Measurements from ENCODE around the gene PGM5. TPM values are rescaled to one million over a fixed set of nuclear protein-coding genes. Genes with fewer than 3 reads are reported as not detected.

The PGM5 gene
- total RNA-seq, 3 donors from 2014 or later (not counting 1 experiment from before 2014, with no cell fraction given) = 0.43 to 1.8 TPM; not detected in 1

- Mint-ChIP-seq H3K4me3 (no peak overlapping the region), H3K4me1 (no peaks in the 10 kb centered on the region), H3K9me3 (no peaks in the 10 kb centered on the region), H3K27ac (no peak overlapping the region), H3K36me3 (no peaks in the 10 kb centered on the region), H3K27me3 (ENCODE audit: low read depth in 2 of 2) (peaks cover 14 to 22% of the 10 kb centered on the region in 2 donors)
- no peak for TF ChIP-seq CTCF (IDR thresholded peaks at IDR 0.05)
- intact Hi-C loops (cut with micrococcal nuclease) = no loop called here
- ATAC-seq (no peak), DNase-seq (no peak)
- 87% methylated on average over 3 of the region's 3 CpGs for WGBS (ENCODE audit: insufficient coverage)
- no peak overlapping the region for H3K4me3 ChIP-seq (ENCODE audit: low read length)
- H3K9me3 ChIP-seq (ENCODE audit: control insufficient read depth, insufficient read depth, low read length) = no peaks in the 10 kb centered on the region
- H3K27ac ChIP-seq (ENCODE audit: low read length) = no peak overlapping the region
- H3K36me3 ChIP-seq (ENCODE audit: control insufficient read depth, insufficient read depth, low read length) = no peaks in the 10 kb centered on the region
- H3K4me1 ChIP-seq (ENCODE audit: control insufficient read depth, insufficient read depth, low read length) = no peaks in the 10 kb centered on the region
- H3K27me3 ChIP-seq (ENCODE audit: control insufficient read depth, insufficient read depth, low read length) = no peaks in the 10 kb centered on the region
Measured at GRCh38 chr9:68567565-68567964, 211.2 kb downstream of the PGM5 start.

- no peak for TF ChIP-seq CTCF (IDR thresholded peaks at IDR 0.05)
- Histone ChIP-seq H3K4me1 (ENCODE audit: control insufficient read depth, insufficient read depth, low read length) (no peaks in the 10 kb centered on the region), H3K27ac (ENCODE audit: low read length) (no peak overlapping the region), H3K36me3 (ENCODE audit: control insufficient read depth, insufficient read depth, low read length) (no peaks in the 10 kb centered on the region), H3K9me3 (ENCODE audit: control insufficient read depth, insufficient read depth, low read length) (no peaks in the 10 kb centered on the region), H3K4me3 (ENCODE audit: low read length) (no peak overlapping the region), H3K27me3 (ENCODE audit: control insufficient read depth, insufficient read depth, low read length) (no peaks in the 10 kb centered on the region)
- ATAC-seq (no peak), DNase-seq (no peak)
- 74% methylated on average over 3 of the region's 3 CpGs for WGBS (ENCODE audit: insufficient coverage)
- H3K36me3 Mint-ChIP-seq = no peaks in the 10 kb centered on the region
- H3K4me3 Mint-ChIP-seq = no peak overlapping the region
- H3K27ac Mint-ChIP-seq = no peak overlapping the region
- intact Hi-C loops (cut with micrococcal nuclease) = no loop called here
- no peaks in the 10 kb centered on the region for H3K9me3 Mint-ChIP-seq
- no peaks in the 10 kb centered on the region for H3K4me1 Mint-ChIP-seq
- H3K27me3 Mint-ChIP-seq (ENCODE audit: low read depth in 2 of 2) = peaks cover 8 to 44% of the 10 kb centered on the region in 2 donors
Measured at GRCh38 chr9:68574150-68574549, 217.7 kb downstream of the PGM5 start.

- Histone ChIP-seq H3K27me3 (ENCODE audit: control insufficient read depth, insufficient read depth, low read length) (no peaks in the 10 kb centered on the region), H3K4me3 (ENCODE audit: low read length) (no peak overlapping the region), H3K27ac (ENCODE audit: low read length) (no peak overlapping the region), H3K36me3 (ENCODE audit: control insufficient read depth, insufficient read depth, low read length) (no peaks in the 10 kb centered on the region), H3K9me3 (ENCODE audit: control insufficient read depth, insufficient read depth, low read length) (no peaks in the 10 kb centered on the region), H3K4me1 (ENCODE audit: control insufficient read depth, insufficient read depth, low read length) (no peaks in the 10 kb centered on the region)
- Mint-ChIP-seq H3K4me3 (no peak overlapping the region), H3K9me3 (no peaks in the 10 kb centered on the region), H3K4me1 (no peaks in the 10 kb centered on the region), H3K27ac (no peak overlapping the region), H3K36me3 (no peaks in the 10 kb centered on the region), H3K27me3 (ENCODE audit: low read depth in 2 of 2) (peaks cover 9 to 30% of the 10 kb centered on the region in 2 donors)
- TF ChIP-seq CTCF (IDR thresholded peaks at IDR 0.05) = no peak
- 70% methylated on average over 4 of the region's 5 CpGs for WGBS (ENCODE audit: insufficient coverage)
- no peak for DNase-seq
- intact Hi-C loops (cut with micrococcal nuclease) = no loop called here
- ATAC-seq = no peak
Measured at GRCh38 chr9:68575817-68576216, 219.4 kb downstream of the PGM5 start.
